GM23248 (cell line): ENCODE measurements around the gene SLC15A3. TPM values are rescaled to one million over a fixed set of nuclear protein-coding genes. Genes with fewer than 3 reads are reported as not detected.

Experiments used
- DNase-seq: peaks from one replicate; pipeline ENCODE4 v3.0.0-alpha.2; 2015
- H2AFZ ChIP-seq: fragments of 200-600 bp; sonication (generic); 2 replicates; pipeline ENCODE4 v1.6.1; 2016; ENCODE audit warnings: antibody characterized with exemption
- H3F3A ChIP-seq: fragments of 200-600 bp; sonication (generic); 2 replicates; pipeline ENCODE4 v1.6.1; 2016; ENCODE audit warnings: mild to moderate bottlenecking, antibody characterized with exemption, mixed run types; ENCODE audit not compliant: insufficient read depth
- H3K27ac ChIP-seq: fragments of 200-600 bp; sonication (generic); 2 replicates; pipeline ENCODE4 v1.5.1; 2016; ENCODE audit warnings: mild to moderate bottlenecking
- H3K27me3 ChIP-seq: fragments of 200-600 bp; sonication (generic); replicated peaks from 2 replicates; pipeline ENCODE4 v1.6.1; 2016; ENCODE audit warnings: mild to moderate bottlenecking; ENCODE audit not compliant: insufficient read depth
- H3K36me3 ChIP-seq: fragments of 200-600 bp; sonication (generic); 2 replicates; pipeline ENCODE4 v1.6.1; 2016; ENCODE audit warnings: low read depth, mild to moderate bottlenecking
- H3K4me1 ChIP-seq: fragments of 200-600 bp; sonication (generic); 2 replicates; pipeline ENCODE4 v1.6.1; 2016; ENCODE audit warnings: mild to moderate bottlenecking; ENCODE audit not compliant: insufficient read depth
- H3K4me2 ChIP-seq: fragments of 200-600 bp; sonication (generic); one replicate; pipeline ENCODE4 v1.6.1; 2016; ENCODE audit warnings: mild to moderate bottlenecking; ENCODE audit not compliant: unreplicated experiment
- H3K4me3 ChIP-seq: fragments of 200-600 bp; sonication (generic); 2 replicates; pipeline ENCODE4 v1.5.1; 2016; ENCODE audit warnings: mild to moderate bottlenecking
- H3K79me2 ChIP-seq: fragments of 200-600 bp; sonication (generic); 2 replicates; pipeline ENCODE4 v1.6.1; 2016; ENCODE audit warnings: mild to moderate bottlenecking; ENCODE audit not compliant: insufficient read depth
- H3K9ac ChIP-seq: fragments of 200-600 bp; sonication (generic); 2 replicates; pipeline ENCODE4 v1.6.1; 2016; ENCODE audit warnings: mild to moderate bottlenecking
- H3K9me2 ChIP-seq: fragments of 200-600 bp; sonication (generic); 2 replicates; pipeline ENCODE4 v1.6.1; 2016; ENCODE audit warnings: mixed run types, mild to moderate bottlenecking, moderate library complexity; ENCODE audit not compliant: insufficient read depth
- H3K9me3 ChIP-seq: fragments of 200-600 bp; sonication (generic); one replicate; pipeline ENCODE4 v1.6.1; 2017; ENCODE audit warnings: low read depth
- H4K20me1 ChIP-seq: fragments of 200-600 bp; sonication (generic); 2 replicates; pipeline ENCODE4 v1.6.0; 2016; ENCODE audit not compliant: insufficient read depth
- EZH2 ChIP-seq: fragments of 200-600 bp; sonication (generic); IDR thresholded peaks from 2 replicates; pipeline ENCODE4 v1.6.1; 2018; ENCODE audit warnings: antibody characterized with exemption, mild to moderate bottlenecking; ENCODE audit not compliant: insufficient read depth, poor library complexity, severe bottlenecking
- EZH2phosphoT487 ChIP-seq: fragments of 200-600 bp; sonication (generic); IDR thresholded peaks from 2 replicates; pipeline ENCODE4 v1.6.1; 2018; ENCODE audit warnings: antibody characterized with exemption, moderate library complexity, mild to moderate bottlenecking, low read depth; ENCODE audit not compliant: insufficient read depth
- WGBS, 2 experiments: methylation state at CpG; one replicate each; pipeline ENCODE4 v1.1.6; 2015 to 2017; ENCODE audit warnings: low lambda C conversion rate in 2 of 2, low coverage in 1 of 2; ENCODE audit errors: missing lambda C conversion rate in 2 of 2; 5-methylcytosine and 5-hydroxymethylcytosine counted together
- in situ Hi-C: fragments of 300-500 bp; cut with MboI; formaldehyde crosslinking; loops from 2 replicates; pipeline ENCODE4 v1.15.0; 2020
- polyA plus RNA-seq: library from polyadenylated mRNA; unstranded; fragments of >200 nt; fragmentation: Nextera tagmentation; extraction: Ambion mirVana; gene quantifications from 2 replicates; pipeline ENCODE4 v1.2.1, GENCODE V29; 2016
- total RNA-seq: library from RNA; depleted of rRNA; stranded (reverse); fragments of >200 nt; shearing (Covaris generic); gene quantifications from 2 replicates; pipeline ENCODE4 v1.2.3, GENCODE V29; 2014

SLC15A3 gene
- total and polyA plus RNA-seq, 2 experiments from 2014 or later, result 1.5 to 2.2 TPM

DNA sequence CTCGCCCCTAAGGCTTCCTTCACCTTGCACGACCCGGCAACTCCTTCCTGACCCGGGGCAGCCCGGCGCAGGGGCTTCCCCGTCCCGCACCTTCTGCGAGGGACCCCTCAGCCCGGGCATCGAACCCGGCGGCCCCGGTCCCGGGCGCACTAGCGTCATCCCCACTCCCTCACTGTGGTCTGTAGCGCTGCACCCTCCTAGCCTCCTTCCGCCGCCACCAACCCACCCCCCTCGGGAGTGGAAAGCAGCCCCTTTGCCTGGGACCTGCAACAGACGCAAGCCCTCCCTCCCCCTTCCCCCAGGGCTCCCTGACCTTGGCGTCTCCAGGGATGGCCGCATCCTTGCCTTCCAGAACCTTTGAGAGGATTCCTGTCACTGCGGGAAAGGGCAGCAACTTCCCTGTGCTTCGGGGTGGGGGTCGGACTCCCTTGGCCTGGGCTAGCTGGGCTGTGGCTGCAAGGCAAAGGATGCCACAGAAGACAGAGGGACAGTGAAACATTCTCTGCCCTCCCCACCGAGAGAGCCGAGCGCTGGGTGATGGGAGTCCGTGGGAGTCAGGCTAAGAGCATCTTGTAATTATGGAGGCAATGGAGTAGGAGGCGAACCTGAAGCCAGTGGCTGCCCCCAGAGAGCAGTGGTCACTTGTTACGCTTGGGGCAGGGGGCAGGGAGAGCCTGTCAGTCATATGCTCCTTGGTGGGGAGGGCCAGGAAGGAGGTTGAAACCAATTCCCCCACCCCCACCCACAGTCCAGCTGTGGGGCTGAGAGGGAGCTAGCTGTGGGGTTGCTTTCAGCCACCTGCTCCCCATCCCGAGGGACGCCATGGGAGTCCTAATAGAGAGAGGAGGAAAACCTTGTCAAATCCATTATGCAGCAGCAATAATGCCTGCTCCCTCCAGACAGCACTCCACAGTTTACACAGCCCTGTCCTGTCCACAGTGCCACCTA, 26.8 kb downstream of the SLC15A3 start:
- Histone ChIP-seq H3K4me3 (peak overlapping the region; percentile 72), H4K20me1 (no peaks in the 10 kb centered on the region), H3K4me1 (peaks cover 9% of the 10 kb centered on the region; the same call in 1 of the 2 replicates), H3K27ac (no peak overlapping the region), H3K9me3 (no peaks in the 10 kb centered on the region), H3K4me2 (peak overlapping the region; percentile 64), H3K9ac (peak overlapping the region; percentile 60), H3K79me2 (0 out of 2 replicates have a peak, but pooled peaks cover 2% of the 10 kb centered on the region), H2AFZ (peak overlapping the region; percentile 66), H3F3A (no peaks in the 10 kb centered on the region), H3K9me2 (no peaks in the 10 kb centered on the region), H3K36me3 (no peaks in the 10 kb centered on the region), H3K27me3 (no peaks in the 10 kb centered on the region)
- no peak for TF ChIP-seq EZH2phosphoT487
- no peak for TF ChIP-seq EZH2
- in situ Hi-C loops, result no loop called here
- DNase-seq, result peak; percentile 21
- WGBS, 2 experiments, result 5 to 8% methylated on average over 25 to 35 of the region's 35 CpGs

DNA sequence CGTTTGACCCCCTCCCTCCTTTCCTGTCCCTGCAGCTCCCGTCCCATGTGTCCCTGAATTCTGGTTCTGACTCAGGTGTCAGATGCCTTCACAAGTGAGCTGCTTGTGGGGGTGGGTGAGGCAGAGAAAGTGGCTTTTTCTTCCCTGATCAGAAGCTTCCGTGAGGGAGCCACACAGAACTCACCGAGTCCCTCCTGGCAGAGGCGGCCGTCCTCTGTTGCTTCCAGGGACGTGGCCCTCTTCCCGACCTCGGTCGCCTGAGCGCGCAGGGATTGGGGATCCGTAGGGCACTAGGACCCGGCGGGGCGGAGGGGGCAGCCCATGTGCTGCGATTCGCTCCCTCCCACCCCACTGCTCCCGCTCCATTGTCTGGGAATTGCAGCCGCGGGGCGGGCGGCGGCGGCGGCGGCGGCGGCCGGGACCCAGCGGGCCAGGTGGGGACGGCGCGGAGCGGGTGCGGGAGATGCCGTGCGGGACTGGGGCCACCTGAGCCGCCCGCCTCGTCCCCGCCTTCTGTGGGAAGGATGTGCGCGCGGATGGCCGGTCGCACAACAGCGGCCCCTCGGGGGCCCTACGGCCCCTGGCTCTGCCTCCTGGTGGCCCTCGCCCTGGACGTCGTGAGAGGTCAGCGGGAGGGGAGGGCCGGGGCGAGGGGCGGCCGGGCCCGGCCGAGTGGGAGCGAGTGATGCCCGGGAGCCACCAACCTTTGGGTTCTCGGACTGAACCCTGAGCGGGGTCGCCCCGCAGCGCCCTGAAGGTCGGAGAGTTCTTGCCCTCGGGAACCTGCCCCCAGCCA, 27.7 kb downstream of the SLC15A3 start, which contains the start of gene TMEM132A:
Gene TMEM132A (plus strand): TSS at position 351 of the 796 bp plus-strand sequence. CDS start 174 bp downstream, at position 525.
- Histone ChIP-seq H3K9me3 (no peaks in the 10 kb centered on the region), H3K27ac (no peak within 1 kb of the TSS), H4K20me1 (no peaks in the 10 kb centered on the region), H3F3A (no peaks in the 10 kb centered on the region), H3K27me3 (no peaks in the 10 kb centered on the region), H2AFZ (peak within 1 kb of the TSS; percentile 66), H3K9me2 (no peaks in the 10 kb centered on the region), H3K79me2 (peaks cover 11% of the 10 kb centered on the region), H3K4me1 (peaks cover 10% of the 10 kb centered on the region; the same call in 1 of the 2 replicates), H3K4me2 (peak within 1 kb of the TSS; percentile 64), H3K36me3 (no peaks in the 10 kb centered on the region), H3K9ac (peak within 1 kb of the TSS; percentile 60), H3K4me3 (peak within 1 kb of the TSS; percentile 72)
- 2% methylated on average over 40 to 42 of the region's 69 CpGs for WGBS, 2 experiments
- no peak for TF ChIP-seq EZH2phosphoT487
- TF ChIP-seq EZH2, result no peak
- in situ Hi-C loops, result no loop called here
- DNase-seq, result peak; percentile 86

DNA sequence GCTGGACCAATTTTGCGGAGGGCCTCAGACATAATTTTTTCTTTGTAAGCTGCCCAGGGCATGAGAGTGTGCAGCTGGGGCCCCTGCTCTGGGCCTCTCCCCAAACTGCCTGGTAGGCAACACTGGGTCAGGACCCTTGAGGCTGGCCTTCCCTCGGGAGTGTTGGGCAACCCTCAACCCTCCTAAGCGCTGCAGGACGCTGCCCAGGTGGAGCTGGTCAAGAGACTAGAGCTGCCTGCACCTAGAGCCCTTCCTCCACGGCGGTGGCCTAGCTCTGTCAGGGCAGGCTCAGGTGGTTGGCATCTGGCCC, 28.2 kb downstream of the SLC15A3 start:
- Histone ChIP-seq H3K4me2 (peak overlapping the region; percentile 64), H3K9me2 (no peaks in the 10 kb centered on the region), H3K27ac (no peak overlapping the region), H2AFZ (no peak overlapping the region), H3K4me1 (peaks cover 16% of the 10 kb centered on the region; the same call in 1 of the 2 replicates), H3K4me3 (no peak overlapping the region; the same call in 1 of the 2 replicates), H3K27me3 (no peaks in the 10 kb centered on the region), H4K20me1 (no peaks in the 10 kb centered on the region), H3K9ac (no peak overlapping the region), H3K79me2 (peaks cover 16% of the 10 kb centered on the region), H3K9me3 (no peaks in the 10 kb centered on the region), H3F3A (no peaks in the 10 kb centered on the region), H3K36me3 (no peaks in the 10 kb centered on the region)
- in situ Hi-C loops, result no loop called here
- WGBS, 2 experiments, result 60 to 66% methylated on average over 6 of the region's 6 CpGs
- no peak for TF ChIP-seq EZH2phosphoT487
- no peak for TF ChIP-seq EZH2
- no peak for DNase-seq

DNA sequence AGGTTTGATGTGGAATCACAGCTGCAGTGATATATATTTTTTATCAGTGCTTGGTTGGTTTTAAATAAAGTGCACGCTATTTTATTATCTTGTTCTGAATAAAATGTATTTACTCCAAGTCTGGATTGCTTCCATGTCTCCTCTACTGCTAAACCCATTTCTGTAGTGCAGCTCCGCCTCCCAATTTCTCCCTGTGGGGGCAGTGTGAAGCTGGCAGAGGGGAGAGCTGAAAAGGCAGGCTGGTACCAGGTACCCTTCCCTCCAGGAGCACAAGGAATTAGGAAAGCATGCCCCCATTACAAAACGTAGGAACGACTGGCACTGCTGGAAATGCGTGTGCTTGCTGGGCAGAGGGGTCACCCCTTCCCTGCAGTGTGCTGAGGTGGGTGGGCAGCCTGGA, 28.6 kb downstream of the SLC15A3 start:
- Histone ChIP-seq H3K79me2 (peaks cover 20% of the 10 kb centered on the region), H3F3A (no peaks in the 10 kb centered on the region), H3K9me2 (no peaks in the 10 kb centered on the region), H3K36me3 (no peaks in the 10 kb centered on the region), H2AFZ (no peak overlapping the region), H3K9ac (no peak overlapping the region), H4K20me1 (no peaks in the 10 kb centered on the region), H3K4me3 (no peak overlapping the region), H3K4me1 (peaks cover 17% of the 10 kb centered on the region; the same call in 1 of the 2 replicates), H3K4me2 (no peak overlapping the region), H3K27ac (no peak overlapping the region), H3K27me3 (no peaks in the 10 kb centered on the region), H3K9me3 (no peaks in the 10 kb centered on the region)
- in situ Hi-C loops, result no loop called here
- no peak for DNase-seq
- TF ChIP-seq EZH2phosphoT487, result no peak
- TF ChIP-seq EZH2, result no peak
- WGBS, 2 experiments, result 81 to 85% methylated on average over 5 of the region's 5 CpGs
